ENCODE data around the gene C4orf50.

The C4orf50 gene

DNA sequence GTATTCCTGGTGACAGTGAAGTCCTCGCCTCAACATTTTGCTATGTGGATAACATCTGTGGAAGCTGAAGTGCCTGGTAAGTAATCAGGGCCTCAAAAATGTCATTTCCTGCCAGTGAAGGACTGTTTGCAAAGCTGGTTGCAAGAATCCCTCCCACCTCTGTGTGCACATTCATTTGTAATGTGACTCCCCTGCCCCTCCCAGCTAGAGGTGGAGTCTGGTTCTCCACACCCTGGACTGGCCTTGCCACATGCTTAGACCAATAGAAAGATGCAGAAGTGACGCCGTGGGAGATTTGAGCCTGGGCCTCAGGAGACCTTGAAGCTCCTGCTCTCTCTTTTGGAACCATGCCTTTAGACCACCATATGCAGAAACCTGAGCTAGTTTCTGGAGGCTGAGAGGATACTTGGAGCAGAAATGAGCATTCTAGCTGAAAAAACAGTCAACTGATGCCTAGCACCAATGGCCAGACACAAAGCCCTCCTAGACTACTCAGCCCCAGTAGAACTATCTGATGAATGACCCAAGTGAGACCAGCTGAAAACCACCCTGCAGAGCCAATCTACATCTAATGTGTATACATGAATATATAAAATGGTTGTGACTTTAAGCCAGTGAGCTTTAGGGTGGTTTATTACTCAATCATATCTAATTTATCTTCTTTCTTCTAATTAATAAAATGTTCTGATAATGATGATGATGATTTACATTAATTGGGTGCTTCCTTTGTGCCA lies 77.6 kb downstream of the C4orf50 start:
- DNase-seq, result peak; percentile 42

DNA sequence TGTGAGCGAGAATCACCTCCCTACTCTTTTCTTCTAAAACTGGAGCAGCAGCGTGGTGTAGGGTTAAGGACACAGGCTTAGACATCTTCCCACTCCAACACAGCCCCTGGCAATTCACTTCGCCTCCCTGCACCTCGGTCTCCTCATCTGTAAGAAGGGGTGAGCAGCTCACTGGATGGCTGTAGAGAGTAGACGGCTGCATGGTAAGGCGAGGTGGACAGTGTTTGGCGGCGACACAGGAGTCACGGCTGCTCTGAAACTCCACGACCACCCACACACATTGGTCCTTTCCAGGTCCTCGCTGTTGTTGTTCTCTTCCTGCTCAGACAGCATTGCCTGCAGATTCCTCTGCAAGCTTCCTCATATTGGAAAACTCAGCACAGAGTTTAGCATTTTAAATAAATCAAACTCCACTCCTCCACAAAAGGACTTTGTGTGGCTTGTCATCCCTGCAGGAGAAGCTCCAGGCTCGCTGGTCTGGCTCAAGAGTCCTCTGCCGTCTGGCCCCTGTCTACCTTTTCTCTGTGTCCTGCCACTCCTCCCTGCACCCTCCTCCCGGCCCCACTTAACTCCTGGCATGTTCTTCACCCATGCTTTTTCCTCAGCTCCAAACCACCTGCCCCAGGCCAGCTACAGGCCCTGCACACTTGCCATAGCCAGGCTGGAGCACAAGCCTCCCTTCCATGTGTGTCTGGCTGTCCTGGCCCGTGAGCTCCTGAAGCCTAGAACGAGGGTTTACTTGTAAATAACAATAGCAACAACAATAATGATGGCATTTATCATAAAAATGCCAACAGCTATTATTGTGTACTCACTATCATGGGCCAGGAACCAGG lies 84.0 kb downstream of the C4orf50 start:
- DNase-seq, result no peak

GRCh38 chr4:5933116-5933515 lies 85.1 kb downstream of the C4orf50 start:
- DNase-seq, result peak; percentile 10

GRCh38 chr4:5932035-5932568 lies 86.1 kb downstream of the C4orf50 start:
- peak; percentile 78 for DNase-seq

GRCh38 chr4:5931526-5931925 lies 86.7 kb downstream of the C4orf50 start:
- no peak for DNase-seq

GRCh38 chr4:5930876-5931275 lies 87.4 kb downstream of the C4orf50 start:
- DNase-seq, result no peak

DNA sequence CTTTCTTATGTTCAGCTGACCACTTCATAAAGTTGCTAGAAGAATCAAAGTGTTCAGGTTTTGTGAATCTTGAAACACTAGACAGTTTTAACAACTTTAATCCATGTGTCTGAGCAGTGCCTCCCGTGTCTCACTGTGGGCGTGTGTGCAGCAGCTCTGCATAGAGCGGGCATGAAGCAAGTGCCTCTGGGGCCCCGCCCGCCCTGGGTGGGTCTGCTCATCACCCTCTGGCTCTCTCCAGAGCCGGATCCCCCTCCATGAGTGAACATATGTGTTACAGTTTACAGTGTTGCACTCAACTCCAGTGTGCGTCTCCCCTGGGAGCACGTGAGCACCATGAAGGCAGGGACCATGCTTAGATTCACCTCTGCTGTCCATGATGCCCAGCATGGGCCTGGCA lies 87.8 kb downstream of the C4orf50 start:
- no peak for DNase-seq

GRCh38 chr4:5928844-5929420 lies 89.3 kb downstream of the C4orf50 start:
- DNase-seq, result no peak

GRCh38 chr4:5928274-5928673 lies 90.0 kb downstream of the C4orf50 start:
- no peak for DNase-seq

DNA sequence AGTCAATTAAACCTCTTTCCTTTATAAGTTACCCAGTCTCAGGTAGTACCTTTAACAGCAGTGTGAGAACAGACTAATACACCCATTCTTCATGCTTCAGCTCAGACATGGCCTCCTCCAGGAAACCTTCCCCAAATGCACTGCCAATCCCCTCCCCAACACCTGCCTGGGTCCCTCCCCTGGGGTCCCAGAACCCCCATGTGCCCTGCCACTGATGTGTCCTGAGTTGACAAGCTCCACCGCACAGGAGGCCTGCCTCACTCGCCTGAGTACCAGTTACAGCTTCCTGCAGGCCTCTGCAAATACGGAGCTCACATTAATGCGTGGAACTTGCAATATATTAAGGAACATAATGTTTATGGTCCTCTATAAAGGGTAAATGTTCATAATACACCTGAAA lies 90.5 kb downstream of the C4orf50 start:
- no peak for DNase-seq

DNA sequence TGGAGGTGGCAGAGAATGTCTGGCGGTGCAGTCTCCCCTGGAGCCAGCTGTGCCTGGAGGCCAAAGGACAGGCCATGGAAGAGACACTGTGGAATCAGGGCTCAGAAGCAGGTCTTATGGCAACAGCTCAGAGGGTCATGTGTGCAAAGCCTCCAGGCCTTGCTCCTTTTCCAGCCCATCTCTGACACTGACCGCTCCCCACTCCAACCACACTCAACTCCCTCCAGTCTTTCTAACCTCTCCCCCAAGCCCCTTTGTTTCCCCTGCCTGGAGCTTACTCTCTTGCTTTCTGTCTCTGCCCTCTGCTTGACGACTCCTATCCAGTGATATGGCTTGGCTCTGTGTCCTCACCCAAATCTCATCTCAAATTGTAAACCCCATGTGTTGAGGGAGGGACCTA lies 91.1 kb downstream of the C4orf50 start:
- no peak for DNase-seq

DNA sequence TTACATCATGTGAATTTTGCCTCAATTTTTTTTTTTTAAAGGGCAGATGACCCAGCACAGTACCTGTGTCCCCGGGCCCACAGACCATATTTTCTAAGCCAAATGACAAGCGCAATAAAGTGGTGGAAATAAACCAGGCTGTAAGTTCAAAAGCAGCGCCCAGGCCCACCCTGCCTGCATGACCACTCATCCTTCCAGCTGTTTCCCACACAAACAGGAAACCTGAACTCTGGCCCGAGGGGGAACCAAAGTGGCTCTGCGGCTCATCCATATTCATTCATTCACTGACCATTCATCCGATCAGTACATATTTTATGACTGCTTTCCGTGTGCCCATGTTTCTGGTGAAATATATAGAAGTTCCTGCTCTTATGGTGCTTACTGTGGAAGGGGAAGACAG lies 91.6 kb downstream of the C4orf50 start:
- DNase-seq, result no peak

- DNase-seq, result no peak
Measured at GRCh38 chr4:5925419-5926200, 92.6 kb downstream of the C4orf50 start.

GRCh38 chr4:5924461-5925125 lies 93.6 kb downstream of the C4orf50 start:
- no peak for DNase-seq

GRCh38 chr4:5923376-5923775 lies 94.9 kb downstream of the C4orf50 start:
- no peak for DNase-seq

DNA sequence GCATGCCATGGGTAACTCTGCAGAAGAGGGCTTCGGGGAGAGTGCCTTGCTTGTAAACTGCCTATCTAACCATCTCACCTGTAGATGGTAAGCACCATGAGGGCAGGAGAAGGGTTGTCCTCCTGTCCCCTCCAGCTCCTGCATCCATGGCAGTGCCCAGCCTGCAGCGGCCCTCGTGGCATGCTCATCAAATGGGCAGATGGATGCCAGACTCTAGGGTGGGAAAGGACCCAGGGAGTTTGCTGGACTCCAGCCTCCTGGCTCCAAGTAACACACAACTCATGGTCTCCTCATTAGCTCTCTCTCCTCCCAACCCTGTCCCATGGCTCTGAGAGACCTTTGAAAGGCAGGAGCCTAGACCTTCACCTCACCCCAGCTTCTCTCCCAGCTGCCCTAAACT lies 95.7 kb downstream of the C4orf50 start:
- no peak for DNase-seq

DNA sequence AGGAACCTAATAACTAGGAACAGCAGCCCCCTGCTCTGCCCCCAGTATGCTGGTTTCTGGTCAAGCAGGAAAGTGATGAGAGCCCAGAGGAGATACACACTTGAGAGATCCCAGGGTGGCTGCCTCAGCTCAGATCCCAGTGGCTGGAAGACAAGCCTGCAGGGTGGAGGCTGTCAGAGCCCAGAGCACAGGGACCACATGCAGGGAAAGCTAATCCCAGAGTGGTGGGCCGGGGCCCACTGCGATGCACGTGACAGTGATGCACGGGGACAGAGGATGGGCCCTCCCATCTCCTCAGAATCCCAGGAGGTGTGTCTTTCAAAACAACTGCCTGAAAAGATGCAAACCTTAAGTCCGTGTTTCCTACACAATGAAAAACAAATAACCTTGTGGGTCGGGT lies 96.2 kb downstream of the C4orf50 start:
- DNase-seq, result no peak

- no peak for DNase-seq
Measured at GRCh38 chr4:5921101-5921980, 96.9 kb downstream of the C4orf50 start.

DNA sequence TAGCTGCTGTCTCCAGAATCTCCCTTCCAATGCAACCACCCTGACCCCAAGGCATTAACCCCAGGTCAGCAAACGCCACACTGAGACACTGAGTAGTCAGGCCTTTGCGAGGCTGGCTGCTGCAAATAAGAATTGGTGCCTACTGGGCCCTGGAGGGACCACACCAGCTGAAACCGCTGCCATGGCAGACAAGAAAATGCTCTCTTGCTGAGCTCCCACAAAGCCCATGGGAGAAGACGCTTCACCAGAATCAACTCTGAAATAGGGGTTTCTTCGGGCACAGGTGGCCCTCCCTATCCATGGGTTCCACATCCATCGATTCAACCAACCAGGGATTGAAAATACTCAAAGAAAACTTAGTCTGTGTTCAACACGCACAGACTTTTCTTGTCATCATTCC lies 98.7 kb downstream of the C4orf50 start:
- DNase-seq, result no peak

GRCh38 chr4:5919044-5919443 lies 99.2 kb downstream of the C4orf50 start:
- no peak for DNase-seq

GRCh38 chr4:5918331-5918985 lies 99.8 kb downstream of the C4orf50 start:
- DNase-seq, result no peak
